ENCODE measurements around the gene CCDC39.
"Not testable (repeated sequence)": the region's sequence is repeated elsewhere in the genome, so short reads cannot be mapped to it uniquely, and the experiment has no call there.

Gene CCDC39

GRCh38 chr3:180630371-180630770 is 48.9 kb downstream of the CCDC39 start:
- DNase-seq (ENCODE audit: extremely low spot score, insufficient read length, low read depth), result no peak
- FAIRE-seq, result no peak

DNA sequence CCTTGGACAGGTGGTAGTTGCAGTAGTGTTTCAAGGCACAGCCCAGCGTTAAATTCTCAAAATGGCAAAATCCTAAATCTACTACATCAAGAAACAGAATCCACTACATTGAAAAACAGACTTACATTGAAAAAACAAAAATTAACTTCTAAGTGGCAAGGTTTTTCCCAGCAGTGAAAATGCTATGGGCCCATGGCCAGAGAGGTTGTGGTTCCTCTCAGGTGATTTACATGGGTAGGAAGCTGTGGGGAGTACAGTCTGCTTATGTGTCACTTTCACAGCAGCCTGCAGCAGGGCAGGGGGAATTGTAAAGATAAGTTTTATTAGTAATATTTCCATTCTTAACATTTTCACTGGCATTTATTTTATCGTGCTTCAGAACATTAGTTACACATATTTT is 52.4 kb downstream of the CCDC39 start:
- peak; percentile 20 for DNase-seq (ENCODE audit: extremely low spot score, insufficient read length, low read depth)
- FAIRE-seq, result peak; percentile 86

- DNase-seq (ENCODE audit: extremely low spot score, insufficient read length, low read depth), result no peak
- FAIRE-seq, result peak; percentile 76
Measured at GRCh38 chr3:180624714-180625113, 54.6 kb downstream of the CCDC39 start.

GRCh38 chr3:180619723-180620122 is 59.6 kb downstream of the CCDC39 start:
- FAIRE-seq (no peak), DNase-seq (ENCODE audit: extremely low spot score, insufficient read length, low read depth) (no peak)

DNA sequence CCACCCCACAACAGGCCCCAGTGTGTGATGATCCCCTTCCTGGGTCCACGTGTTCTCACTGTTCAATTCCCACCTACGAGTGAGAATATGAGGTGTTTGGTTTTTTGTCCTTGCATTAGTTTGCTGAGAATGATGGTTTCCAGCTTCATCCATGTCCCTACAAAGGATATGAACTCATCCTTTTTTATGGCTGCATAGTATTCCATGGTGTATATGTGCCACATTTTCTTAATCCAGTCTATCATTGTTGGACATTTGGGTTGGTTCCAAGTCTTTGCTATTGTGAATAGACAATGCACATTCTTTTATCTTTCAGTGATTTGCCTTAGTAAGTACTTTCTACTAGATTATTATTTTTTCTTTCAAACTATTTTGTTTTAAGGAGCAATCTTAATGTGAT is 60.7 kb downstream of the CCDC39 start:
- not testable (repeated sequence) for FAIRE-seq; DNase-seq (ENCODE audit: extremely low spot score, insufficient read length, low read depth)

GRCh38 chr3:180617049-180617448 is 62.2 kb downstream of the CCDC39 start:
- DNase-seq (ENCODE audit: extremely low spot score, insufficient read length, low read depth) (no peak), FAIRE-seq (no peak)

DNA sequence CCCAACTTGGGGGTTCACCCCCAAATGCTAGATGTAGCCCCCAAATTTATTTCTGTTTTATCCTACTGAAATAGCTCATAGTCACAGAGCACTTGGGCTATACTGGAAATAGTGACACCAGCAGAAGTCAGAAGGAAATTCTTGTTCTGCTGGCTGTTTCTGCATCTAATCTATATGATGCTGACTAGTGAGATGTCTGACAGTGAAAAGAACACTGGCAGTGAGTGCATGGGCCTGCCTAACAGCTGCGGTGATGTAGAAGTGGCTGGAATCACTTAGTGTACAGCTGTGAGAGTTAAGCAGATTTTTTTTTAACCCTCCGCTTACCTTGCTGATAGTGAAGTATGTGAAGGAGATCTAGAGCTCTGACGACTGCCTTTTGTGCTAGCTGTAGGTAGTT is 63.3 kb downstream of the CCDC39 start:
- FAIRE-seq, result no peak
- no peak for DNase-seq (ENCODE audit: extremely low spot score, insufficient read length, low read depth)

DNA sequence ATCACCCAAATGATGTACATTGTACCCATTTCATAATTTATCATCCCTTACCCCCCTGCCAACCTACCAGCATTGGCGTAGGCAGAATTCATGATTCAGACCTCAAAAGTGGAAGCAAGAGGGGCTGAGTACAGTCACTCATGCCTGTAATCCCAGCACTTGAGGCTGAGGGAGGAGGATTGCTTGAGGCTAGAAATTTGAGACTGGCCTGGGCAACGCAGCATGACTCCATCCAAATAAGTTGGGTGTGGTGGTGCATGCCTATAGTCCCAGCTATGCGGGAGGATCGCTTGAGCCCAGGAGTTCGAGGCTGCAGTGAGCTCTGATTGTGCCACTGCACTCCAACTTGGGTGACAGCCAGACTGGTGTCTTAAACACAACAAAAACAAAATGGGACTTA is 66.9 kb downstream of the CCDC39 start:
- no peak for FAIRE-seq
- DNase-seq (ENCODE audit: extremely low spot score, insufficient read length, low read depth), result no peak

DNA sequence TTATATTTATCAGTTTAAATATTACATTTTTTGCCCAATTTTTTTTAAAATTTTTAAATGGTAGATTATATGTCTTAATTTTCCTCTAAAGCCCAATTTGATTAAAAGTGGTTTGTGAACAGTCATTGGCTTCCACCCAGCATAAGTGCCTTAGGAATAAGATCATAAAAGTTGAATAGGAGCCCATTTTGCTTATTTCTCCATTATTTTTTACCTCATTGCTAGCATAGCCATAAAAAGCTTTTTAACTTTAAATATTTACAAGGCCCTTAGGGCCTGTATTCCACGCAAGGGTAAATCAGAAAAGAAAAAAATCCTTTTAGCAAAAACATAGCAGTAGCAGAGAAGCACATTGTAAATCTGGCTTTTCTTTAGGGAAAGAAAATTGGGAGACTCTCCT is 68.3 kb downstream of the CCDC39 start:
- no peak for FAIRE-seq
- DNase-seq (ENCODE audit: extremely low spot score, insufficient read length, low read depth), result no peak

GRCh38 chr3:180601688-180602666 is 77.3 kb downstream of the CCDC39 start, which contains the start of gene TTC14:
Gene TTC14, plus strand, starts transcription at chr3:180602163. Its CDS starts 99 bp downstream, at chr3:180602262.
- DNase-seq (ENCODE audit: extremely low spot score, insufficient read length, low read depth), result peak; percentile 91
- FAIRE-seq, result peak; percentile 97

- FAIRE-seq (no peak), DNase-seq (ENCODE audit: extremely low spot score, insufficient read length, low read depth) (no peak)
Measured at GRCh38 chr3:180600473-180600872, 78.8 kb downstream of the CCDC39 start.

GRCh38 chr3:180595559-180595935 is 83.7 kb downstream of the CCDC39 start:
- DNase-seq (ENCODE audit: extremely low spot score, insufficient read length, low read depth) (no peak), FAIRE-seq (no peak)

DNA sequence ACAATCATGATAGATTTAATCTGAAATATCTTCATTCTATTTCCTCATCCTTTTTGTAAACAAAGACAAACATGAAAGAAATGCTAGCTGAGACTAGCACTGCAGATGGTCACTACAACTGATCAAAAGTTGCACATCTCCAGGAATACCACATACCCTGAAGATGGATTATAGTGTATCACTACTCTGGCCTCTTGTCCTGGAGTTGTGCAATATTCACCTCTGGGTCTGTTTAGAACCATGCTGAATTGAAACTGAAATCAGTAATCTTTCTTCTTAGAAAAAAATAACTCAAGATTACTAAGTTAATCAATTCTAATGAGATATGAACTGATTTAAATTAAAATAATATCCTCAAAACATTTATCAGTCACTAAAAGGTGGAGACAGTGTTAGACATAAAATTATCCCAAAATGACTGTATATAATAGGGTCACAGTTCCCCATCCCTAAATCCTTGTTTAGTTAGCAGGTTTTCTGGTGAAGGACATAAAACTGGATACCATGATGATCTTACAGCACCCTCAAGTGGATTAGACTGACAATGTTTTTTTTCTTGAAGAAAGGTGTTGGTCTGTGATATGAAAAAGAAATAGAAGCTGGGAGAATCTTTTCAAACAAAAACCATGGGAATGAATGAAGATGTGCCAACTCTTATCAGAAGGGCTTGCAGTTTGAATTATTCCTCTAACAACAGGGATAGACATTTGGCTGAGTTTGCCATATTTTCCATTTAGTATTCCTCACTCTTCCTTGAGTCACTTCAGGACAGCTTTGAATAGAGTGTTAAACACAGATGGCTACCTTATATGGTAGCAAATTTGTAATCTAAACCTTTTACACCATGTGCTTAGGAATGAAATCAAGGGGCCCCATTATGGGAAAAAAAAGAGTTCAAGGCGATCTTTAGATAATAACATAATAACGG is 84.4 kb downstream of the CCDC39 start:
- FAIRE-seq, result peak; percentile 73
- DNase-seq (ENCODE audit: extremely low spot score, insufficient read length, low read depth), result no peak

DNA sequence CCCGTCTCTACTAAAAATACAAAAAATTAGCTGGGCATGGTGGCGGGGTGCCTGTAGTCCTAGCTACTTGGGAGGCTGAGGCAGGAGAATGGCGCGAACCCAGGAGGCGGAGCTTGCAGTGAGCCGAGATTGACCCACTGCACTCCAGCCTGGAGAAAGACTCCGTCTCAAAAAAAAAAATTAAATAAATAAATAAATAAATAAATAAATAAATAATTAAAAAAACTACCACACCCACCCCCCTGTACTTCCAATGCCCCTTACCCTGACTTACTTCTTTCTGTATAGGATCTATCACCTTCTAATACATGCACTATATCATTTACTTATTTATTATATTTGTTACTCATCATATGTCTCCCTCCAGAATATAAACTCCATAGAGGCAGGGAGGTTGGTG is 85.7 kb downstream of the CCDC39 start:
- FAIRE-seq; DNase-seq (ENCODE audit: extremely low spot score, insufficient read length, low read depth): not testable (repeated sequence)

DNA sequence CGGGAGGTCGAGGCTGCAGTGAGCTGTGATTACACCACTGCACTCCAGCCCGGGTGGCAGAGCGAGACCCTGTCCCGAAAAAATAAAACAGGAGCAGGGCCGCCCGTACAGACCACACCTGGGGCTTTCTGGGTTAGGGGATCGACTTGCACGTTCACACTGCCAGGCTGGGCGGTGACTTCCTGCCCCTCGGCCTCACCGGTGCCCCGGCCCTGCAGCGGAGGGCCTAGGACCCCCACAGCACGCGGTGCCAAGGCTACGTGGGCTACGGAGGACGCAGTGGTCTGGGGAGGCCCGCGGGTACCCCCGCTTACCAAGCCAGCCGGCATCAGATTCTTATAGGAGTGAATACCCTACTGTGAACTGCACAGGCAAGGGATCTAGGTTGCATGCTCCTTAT is 88.9 kb downstream of the CCDC39 start:
- no peak for FAIRE-seq
- no peak for DNase-seq (ENCODE audit: extremely low spot score, insufficient read length, low read depth)

DNA sequence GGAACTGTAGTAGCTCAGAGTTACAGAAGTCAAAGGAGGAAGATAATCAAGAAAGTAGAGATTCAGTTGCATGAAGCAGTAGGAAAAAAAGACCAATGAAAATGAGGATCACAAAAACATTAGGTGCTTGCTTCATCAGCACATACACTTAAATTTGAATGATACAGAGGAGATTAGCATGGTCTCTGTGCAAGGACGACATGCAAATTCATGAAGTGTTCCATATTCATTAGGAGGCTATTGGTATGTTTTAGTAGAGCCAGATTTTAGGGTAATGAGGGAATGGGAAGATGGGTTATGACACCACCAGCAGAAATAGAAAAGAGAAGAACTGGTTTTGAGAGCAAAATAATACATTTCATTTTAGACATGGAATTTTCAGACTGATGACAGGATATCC is 98.4 kb downstream of the CCDC39 start:
- DNase-seq (ENCODE audit: extremely low spot score, insufficient read length, low read depth), result no peak
- no peak for FAIRE-seq

DNA sequence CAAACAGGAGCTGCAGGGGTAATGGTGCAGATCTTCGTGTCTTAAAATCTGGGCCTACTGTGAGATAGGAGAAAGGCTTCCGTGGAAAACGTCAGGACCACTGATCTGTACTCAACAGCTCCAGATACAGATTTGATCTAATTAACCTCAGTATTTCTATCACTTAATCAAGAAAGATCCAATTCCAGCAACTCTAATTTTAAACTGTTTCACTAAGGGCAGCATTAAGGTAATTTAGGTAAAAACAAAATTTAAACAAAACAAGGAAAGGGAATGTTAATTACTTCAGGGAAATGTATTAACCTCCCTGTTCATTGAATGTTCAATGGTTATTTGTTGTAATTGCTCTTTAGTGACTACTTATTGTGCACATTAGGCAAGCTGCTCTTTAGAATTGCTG is 103.7 kb downstream of the CCDC39 start:
- DNase-seq (ENCODE audit: extremely low spot score, insufficient read length, low read depth) (no peak), FAIRE-seq (no peak)

GRCh38 chr3:180571831-180572598 is 107.3 kb downstream of the CCDC39 start:
- peak; percentile 80 for FAIRE-seq
- DNase-seq (ENCODE audit: extremely low spot score, insufficient read length, low read depth), result no peak

DNA sequence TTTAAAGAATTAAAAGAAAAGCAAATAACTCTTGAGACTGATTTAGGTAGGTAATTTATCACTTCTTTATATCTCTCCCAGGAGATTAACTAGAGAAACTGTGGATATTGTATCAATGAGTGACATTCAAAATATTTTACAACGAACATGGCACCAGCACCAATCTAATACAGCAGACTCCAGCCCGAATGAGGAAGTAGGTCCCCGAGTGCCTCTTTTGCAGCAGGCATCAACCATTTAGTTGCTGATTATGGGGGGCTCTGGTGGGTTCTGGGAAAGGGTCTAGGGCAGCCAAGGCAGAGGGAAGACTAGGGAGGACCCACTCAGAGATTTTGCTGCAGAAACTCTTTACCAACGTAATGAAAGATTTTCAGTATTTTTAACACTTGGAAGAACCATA is 109.1 kb downstream of the CCDC39 start:
- no peak for DNase-seq (ENCODE audit: extremely low spot score, insufficient read length, low read depth)
- FAIRE-seq, result no peak

DNA sequence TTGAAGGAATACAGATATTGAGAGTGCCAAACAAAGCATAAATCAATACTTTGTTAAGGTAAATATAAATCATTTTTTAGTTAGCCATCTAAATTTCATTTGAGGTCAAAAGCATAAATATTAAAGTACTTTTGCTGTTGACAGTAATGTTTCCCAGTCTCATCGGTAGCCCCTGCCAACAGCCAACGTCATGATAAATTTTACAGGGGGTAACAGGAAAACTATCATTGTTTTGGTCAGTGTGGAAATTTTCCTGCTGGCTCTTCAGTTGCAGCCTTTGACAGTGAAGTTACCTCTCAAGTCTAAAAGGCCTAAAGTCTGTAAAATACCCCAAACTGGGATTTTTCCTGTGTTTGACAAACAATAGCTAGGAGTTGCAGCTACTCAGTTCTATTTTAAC is 114.6 kb downstream of the CCDC39 start:
- DNase-seq (ENCODE audit: extremely low spot score, insufficient read length, low read depth), result no peak
- no peak for FAIRE-seq
